Measurements from ENCODE around the gene NXPE3.

Gene NXPE3

GRCh38 chr3:101803173-101803782, 24.3 kb downstream of the NXPE3 start:
- no peak for DNase-seq

- no peak for DNase-seq
Measured at GRCh38 chr3:101803939-101804338, 24.9 kb downstream of the NXPE3 start.

GRCh38 chr3:101806491-101806890, 27.5 kb downstream of the NXPE3 start:
- DNase-seq, result no peak

- DNase-seq, result no peak
Measured at GRCh38 chr3:101807888-101808287, 28.9 kb downstream of the NXPE3 start.

GRCh38 chr3:101809178-101810021, 30.4 kb downstream of the NXPE3 start:
- no peak for DNase-seq

- no peak for DNase-seq
Measured at GRCh38 chr3:101810022-101810418, 31.0 kb downstream of the NXPE3 start.

GRCh38 chr3:101811875-101812274, 32.9 kb downstream of the NXPE3 start:
- no peak for DNase-seq

GRCh38 chr3:101812895-101813294, 33.9 kb downstream of the NXPE3 start:
- DNase-seq, result no peak

- no peak for DNase-seq
Measured at GRCh38 chr3:101813817-101814440, 34.9 kb downstream of the NXPE3 start.

- DNase-seq, result no peak
Measured at GRCh38 chr3:101814835-101815234, 35.8 kb downstream of the NXPE3 start.

- DNase-seq, result no peak
Measured at GRCh38 chr3:101816215-101817149, 37.5 kb downstream of the NXPE3 start.

- DNase-seq, result no peak
Measured at GRCh38 chr3:101817992-101818391, 39.0 kb downstream of the NXPE3 start.

GRCh38 chr3:101819649-101820206, 40.7 kb downstream of the NXPE3 start:
- DNase-seq, result no peak

GRCh38 chr3:101821503-101821902, 42.5 kb downstream of the NXPE3 start:
- DNase-seq, result no peak

- DNase-seq, result no peak
Measured at GRCh38 chr3:101823525-101823924, 44.5 kb downstream of the NXPE3 start.

GRCh38 chr3:101824702-101825101, 45.7 kb downstream of the NXPE3 start:
- DNase-seq, result no peak

- no peak for DNase-seq
Measured at GRCh38 chr3:101825904-101826445, 47.0 kb downstream of the NXPE3 start.

GRCh38 chr3:101827211-101828174, 48.5 kb downstream of the NXPE3 start:
- DNase-seq, result no peak

GRCh38 chr3:101828276-101828675, 49.3 kb downstream of the NXPE3 start:
- DNase-seq, result no peak

GRCh38 chr3:101828691-101829436, 49.9 kb downstream of the NXPE3 start:
- DNase-seq, result no peak
